A375 (cell line): ENCODE results near the gene KCNH4. TPM values are rescaled to one million over a fixed set of nuclear protein-coding genes. Genes with fewer than 3 reads are reported as not detected.

ENCODE experiments used
- total RNA-seq: library from RNA; depleted of rRNA; stranded (reverse); fragments of >200 nt; shearing (Covaris generic); gene quantifications from 2 replicates; pipeline ENCODE4 v1.2.3, GENCODE V29; 2014; rRNA removed

Gene KCNH4
- total RNA-seq: 0.03 and 0.04 TPM in 2 replicates

DNA sequence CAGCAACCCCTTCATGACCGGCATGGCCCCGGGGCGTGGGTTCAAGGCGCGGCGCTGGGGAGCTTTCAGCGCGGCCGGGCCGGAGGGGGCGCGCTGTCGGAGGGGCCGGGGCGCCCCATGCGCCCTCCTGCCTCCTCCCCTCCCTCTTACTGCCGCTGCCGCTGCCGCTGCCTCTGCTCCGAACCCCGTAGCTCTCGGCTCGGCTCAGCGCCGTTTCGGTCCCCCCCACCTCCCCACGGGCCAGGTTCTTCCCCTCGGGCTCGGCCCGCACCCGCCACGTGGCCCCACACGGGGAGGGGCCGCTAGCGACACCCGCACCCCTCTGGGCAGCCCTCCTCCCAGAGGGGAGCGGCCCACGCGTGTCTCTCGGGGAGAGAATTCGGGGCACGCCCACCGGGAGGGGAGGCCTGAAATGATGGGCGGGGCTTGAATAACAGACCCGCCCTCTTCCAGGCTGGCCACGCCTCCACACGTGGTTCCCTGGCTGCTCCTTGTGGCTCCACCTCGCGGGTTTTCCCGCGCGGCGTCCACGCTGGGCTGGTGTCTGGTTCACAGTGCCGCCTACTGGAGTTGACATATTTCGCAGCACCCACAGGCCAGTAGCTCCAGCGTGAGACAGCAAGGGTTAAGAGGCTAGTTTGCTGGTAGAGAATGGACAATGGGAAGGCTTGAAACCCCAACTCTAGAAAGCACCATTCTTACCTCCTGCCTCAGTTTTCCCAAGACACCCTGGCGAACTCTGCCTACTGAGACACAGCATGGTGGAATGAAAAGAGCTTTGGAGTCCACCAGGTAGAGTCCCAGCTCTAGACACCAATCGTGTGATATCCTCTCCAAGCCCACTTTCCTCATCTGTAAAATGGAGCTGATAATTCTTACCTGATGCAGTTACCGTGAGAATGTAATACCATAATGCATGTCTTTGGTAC is at the start of gene KCNH4:
KCNH4 (minus strand) TSS at position 221 of the 929 bp plus-strand sequence; CDS start at position 24, 197 bp downstream.

DNA sequence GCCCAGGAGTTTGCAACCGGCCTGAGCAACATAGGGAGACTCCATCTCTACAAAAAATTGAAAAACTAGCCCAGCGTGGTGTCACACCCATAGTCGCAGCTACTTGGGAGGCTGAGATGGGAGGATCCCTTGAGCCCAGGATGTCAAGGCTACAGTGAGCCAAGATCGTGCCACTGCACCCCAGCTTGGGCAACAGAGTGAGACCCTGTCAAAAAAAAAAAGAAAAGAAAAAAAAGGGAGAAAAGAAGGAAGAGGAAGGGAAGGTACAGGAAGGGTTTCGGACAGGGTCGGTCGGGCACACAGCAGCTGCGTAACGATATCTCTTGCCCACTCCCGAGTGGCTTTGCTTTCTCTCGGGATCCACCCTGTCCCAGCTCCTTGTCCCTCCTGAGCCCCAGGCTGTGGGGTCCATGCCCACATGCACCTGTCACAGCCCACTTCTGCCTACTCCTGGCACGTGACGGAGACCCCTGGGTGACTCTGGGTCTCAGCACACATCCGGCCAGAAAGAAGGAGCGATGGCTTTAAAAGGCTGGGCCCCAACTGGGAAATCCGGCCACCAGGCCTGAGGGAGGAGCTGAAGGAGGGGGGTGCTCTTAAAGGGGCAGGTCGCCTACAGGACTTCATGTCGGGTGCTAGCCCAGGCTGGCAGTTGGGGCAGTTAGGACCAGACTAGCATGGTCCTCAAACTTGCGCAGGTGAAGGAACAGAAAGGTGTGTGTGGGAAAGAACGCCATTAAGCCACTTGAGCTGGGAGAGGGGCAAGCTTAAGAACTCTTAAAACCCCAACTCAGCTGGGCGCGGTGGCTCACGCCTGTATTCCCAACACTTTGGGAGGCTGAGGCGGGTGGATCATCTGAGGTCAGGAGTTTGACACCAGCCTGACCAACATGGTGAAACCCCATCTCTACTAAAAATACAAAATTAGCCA is 13.3 kb upstream of the KCNH4 start, which contains the start of gene GHDC:
GHDC (minus strand) TSS at position 526 of the 931 bp plus-strand sequence. CDS start 913 bp downstream, outside the sequence.

GRCh38 chr17:42184713-42185620 is 4.0 kb upstream of the KCNH4 start, which contains the start of gene HCRT:
HCRT (minus strand) TSS chr17:42185452; CDS start chr17:42185365, 87 bp downstream.

GRCh38 chr17:42122371-42123303 is 58.3 kb downstream of the KCNH4 start, which contains the start of gene HSPB9:
HSPB9 (plus strand) TSS chr17:42122804; CDS start chr17:42122851, 47 bp downstream.

GRCh38 chr17:42120770-42121769 is 59.9 kb downstream of the KCNH4 start, which contains the start of gene KAT2A:
KAT2A (minus strand) TSS chr17:42121367; CDS start chr17:42121304, 63 bp downstream.

GRCh38 chr17:42112552-42113176 is 68.3 kb downstream of the KCNH4 start, which contains the start of gene DHX58:
DHX58 (minus strand) TSS chr17:42112714; CDS start chr17:42111892, 822 bp downstream.

Other genes with a start within 250 kb of the KCNH4 start
- gene CNP, start 214.3 kb downstream of the KCNH4 start, total RNA-seq: 162 and 173 TPM in 2 replicates
- gene DNAJC7, start 163.7 kb downstream of the KCNH4 start, total RNA-seq: 129 and 133 TPM in 2 replicates
- gene NKIRAS2, start 161.1 kb downstream of the KCNH4 start, total RNA-seq: 81.9 and 82.1 TPM in 2 replicates
- gene C17orf113, start 130.5 kb downstream of the KCNH4 start, total RNA-seq: 2.9 and 3.2 TPM in 2 replicates
- gene ZNF385C, start 82.7 kb downstream of the KCNH4 start, total RNA-seq: 0.11 TPM in 1 of 2 replicates, not detected in the other
- gene DHX58, start 68.4 kb downstream of the KCNH4 start, total RNA-seq: 7.0 and 7.7 TPM in 2 replicates
- 23.5 and 36.3 TPM in 2 replicates for gene KAT2A, start 59.8 kb downstream of the KCNH4 start, total RNA-seq
- gene HSPB9, start 58.3 kb downstream of the KCNH4 start, total RNA-seq: 0.08 TPM in 1 of 2 replicates, not detected in the other
- 108 and 130 TPM in 2 replicates for gene RAB5C, start 26.2 kb downstream of the KCNH4 start, total RNA-seq
- gene HCRT, start 4.3 kb upstream of the KCNH4 start, total RNA-seq: not detected in 2 replicates
- gene GHDC, start 13.4 kb upstream of the KCNH4 start, total RNA-seq: 17.3 and 20.4 TPM in 2 replicates
- 25.1 and 27.2 TPM in 2 replicates for gene STAT5B, start 95.2 kb upstream of the KCNH4 start, total RNA-seq
- 25.4 and 27.8 TPM in 2 replicates for gene STAT5A, start 107.4 kb upstream of the KCNH4 start, total RNA-seq
- gene STAT3, start 207.3 kb upstream of the KCNH4 start, total RNA-seq: 43.0 and 47.5 TPM in 2 replicates
- gene CAVIN1, start 242.1 kb upstream of the KCNH4 start, total RNA-seq: 257 and 264 TPM in 2 replicates